Measurements from ENCODE around the gene SLC8A1. TPM values are rescaled to one million over a fixed set of nuclear protein-coding genes. Genes with fewer than 3 reads are reported as not detected.

Gene SLC8A1
- total RNA-seq, 1 donor: 82.9 TPM

GRCh38 chr2:40485318-40485717 is 33.4 kb upstream of the SLC8A1 start:
- H3K27me3 ChIP-seq (ENCODE audit: insufficient read depth, low read length): no peaks in the 10 kb centered on the region
- DNase-seq (ENCODE audit: insufficient read length, low spot score, missing footprints): no peak
- TF ChIP-seq CTCF (IDR thresholded peaks at IDR 0.05; ENCODE audit: extremely low read depth, low read depth, low read length): no peak
- no peak overlapping the region for H2AFZ ChIP-seq (ENCODE audit: low read length)
- H3K4me2 ChIP-seq (ENCODE audit: insufficient read depth, low read length): no peak overlapping the region
- peaks cover 17% of the 10 kb centered on the region for H3K4me1 ChIP-seq (ENCODE audit: insufficient read depth, low read length)
- H3K36me3 ChIP-seq (ENCODE audit: insufficient read depth, low read length): no peaks in the 10 kb centered on the region
- no peaks in the 10 kb centered on the region for H3K79me2 ChIP-seq (ENCODE audit: insufficient read depth, low read length)
- no peak overlapping the region for H3K4me3 ChIP-seq (ENCODE audit: insufficient read depth, low read length)
- no peaks in the 10 kb centered on the region for H4K20me1 ChIP-seq (ENCODE audit: insufficient read depth, low read length)
- H3K27ac ChIP-seq (ENCODE audit: low read depth, low read length): no peak overlapping the region
- no peaks in the 10 kb centered on the region for H3K9me3 ChIP-seq (ENCODE audit: low read depth, low read length)

GRCh38 chr2:40483549-40484243 is 31.8 kb upstream of the SLC8A1 start:
- no peak for TF ChIP-seq CTCF (IDR thresholded peaks at IDR 0.05; ENCODE audit: extremely low read depth, low read depth, low read length)
- no peaks in the 10 kb centered on the region for H3K36me3 ChIP-seq (ENCODE audit: insufficient read depth, low read length)
- H3K4me3 ChIP-seq (ENCODE audit: insufficient read depth, low read length): no peak overlapping the region
- H3K27me3 ChIP-seq (ENCODE audit: insufficient read depth, low read length): no peaks in the 10 kb centered on the region
- H3K4me2 ChIP-seq (ENCODE audit: insufficient read depth, low read length): no peak overlapping the region
- no peak for DNase-seq (ENCODE audit: insufficient read length, low spot score, missing footprints)
- H2AFZ ChIP-seq (ENCODE audit: low read length): no peak overlapping the region
- peaks cover 7% of the 10 kb centered on the region for H3K4me1 ChIP-seq (ENCODE audit: insufficient read depth, low read length)
- no peaks in the 10 kb centered on the region for H3K79me2 ChIP-seq (ENCODE audit: insufficient read depth, low read length)
- no peaks in the 10 kb centered on the region for H4K20me1 ChIP-seq (ENCODE audit: insufficient read depth, low read length)
- no peak overlapping the region for H3K27ac ChIP-seq (ENCODE audit: low read depth, low read length)
- no peaks in the 10 kb centered on the region for H3K9me3 ChIP-seq (ENCODE audit: low read depth, low read length)

- H3K4me3 ChIP-seq (ENCODE audit: insufficient read depth, low read length): no peak overlapping the region
- H3K27ac ChIP-seq (ENCODE audit: low read depth, low read length): no peak overlapping the region
- peak overlapping the region; percentile 37 for H2AFZ ChIP-seq (ENCODE audit: low read length)
- no peaks in the 10 kb centered on the region for H3K27me3 ChIP-seq (ENCODE audit: insufficient read depth, low read length)
- H3K79me2 ChIP-seq (ENCODE audit: insufficient read depth, low read length): no peaks in the 10 kb centered on the region
- H3K36me3 ChIP-seq (ENCODE audit: insufficient read depth, low read length): no peaks in the 10 kb centered on the region
- no peak overlapping the region for H3K4me2 ChIP-seq (ENCODE audit: insufficient read depth, low read length)
- no peaks in the 10 kb centered on the region for H4K20me1 ChIP-seq (ENCODE audit: insufficient read depth, low read length)
- H3K4me1 ChIP-seq (ENCODE audit: insufficient read depth, low read length): no peaks in the 10 kb centered on the region
- H3K9me3 ChIP-seq (ENCODE audit: low read depth, low read length): no peaks in the 10 kb centered on the region
- no peak for TF ChIP-seq CTCF (IDR thresholded peaks at IDR 0.05; ENCODE audit: extremely low read depth, low read depth, low read length)
- DNase-seq (ENCODE audit: insufficient read length, low spot score, missing footprints): no peak
These were observed 28.7 kb upstream of the SLC8A1 start for GRCh38 chr2:40480596-40480995.

- no peak overlapping the region for H3K4me2 ChIP-seq (ENCODE audit: insufficient read depth, low read length)
- no peaks in the 10 kb centered on the region for H4K20me1 ChIP-seq (ENCODE audit: insufficient read depth, low read length)
- no peaks in the 10 kb centered on the region for H3K9me3 ChIP-seq (ENCODE audit: low read depth, low read length)
- no peak overlapping the region for H3K4me3 ChIP-seq (ENCODE audit: insufficient read depth, low read length)
- no peak overlapping the region for H3K27ac ChIP-seq (ENCODE audit: low read depth, low read length)
- H3K4me1 ChIP-seq (ENCODE audit: insufficient read depth, low read length): no peaks in the 10 kb centered on the region
- no peak for DNase-seq (ENCODE audit: insufficient read length, low spot score, missing footprints)
- no peaks in the 10 kb centered on the region for H3K79me2 ChIP-seq (ENCODE audit: insufficient read depth, low read length)
- TF ChIP-seq CTCF (IDR thresholded peaks at IDR 0.05; ENCODE audit: extremely low read depth, low read depth, low read length): no peak
- no peaks in the 10 kb centered on the region for H3K27me3 ChIP-seq (ENCODE audit: insufficient read depth, low read length)
- peak overlapping the region; percentile 37 for H2AFZ ChIP-seq (ENCODE audit: low read length)
- no peaks in the 10 kb centered on the region for H3K36me3 ChIP-seq (ENCODE audit: insufficient read depth, low read length)
These were observed 28.2 kb upstream of the SLC8A1 start for GRCh38 chr2:40480073-40480472.

Measured in osteoblast (primary cell).